Skin of body (tissue), 2 donors: ENCODE results near the gene PLA2G4E. TPM values are rescaled to one million over a fixed set of nuclear protein-coding genes. Genes with fewer than 3 reads are reported as not detected.
A peak's percentile ranks its signal among the peaks of the same experiment; 100 is the strongest.

Source experiments
- DNase-seq: peaks from one replicate; lab custom pipeline; 2025; lab: John Stamatoyannopoulos, UW
- total RNA-seq: library from RNA; depleted of rRNA; stranded (reverse); fragments of >200 nt; gene quantifications from one replicate; pipeline ENCODE4 v1.2.3, GENCODE V29; 2014

Gene PLA2G4E
- 33.8 TPM for total RNA-seq

DNA sequence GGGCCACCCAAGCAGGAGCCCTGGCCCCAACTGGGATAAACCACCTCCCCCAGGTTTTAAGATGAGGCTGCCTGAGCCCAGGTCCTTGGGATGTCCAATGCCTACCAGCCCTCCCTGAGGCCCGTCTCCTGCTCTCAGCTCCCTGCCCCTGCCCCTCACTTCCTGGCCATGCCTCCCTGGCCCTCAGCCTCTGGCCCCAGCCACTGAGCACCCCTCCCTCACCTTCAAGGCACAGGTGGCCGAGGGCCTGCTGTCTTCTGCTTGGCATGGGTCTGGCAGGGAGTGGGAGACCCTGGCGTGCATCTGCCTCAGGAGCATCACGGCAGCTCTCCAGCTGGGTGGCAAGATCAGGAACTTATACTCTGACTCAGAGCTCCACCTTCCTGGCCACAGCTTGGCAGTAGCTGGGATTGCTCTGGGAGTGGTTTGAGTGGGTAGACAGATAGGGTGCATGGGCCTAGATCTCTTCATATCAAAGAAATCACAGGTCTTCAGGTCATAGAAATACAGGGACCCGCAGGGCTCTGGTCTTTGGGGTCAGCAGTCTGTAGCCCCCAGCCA, at the start of gene PLA2G4E:
Gene PLA2G4E (minus strand): TSS at position 330 of the 561 bp plus-strand sequence. CDS start 12 bp downstream, at position 318.
- no peak for DNase-seq

- no peak for DNase-seq
Measured at GRCh38 chr15:42070279-42070975, 49.6 kb upstream of the PLA2G4E start.

GRCh38 chr15:42069496-42070278, 48.8 kb upstream of the PLA2G4E start:
- DNase-seq, result no peak

DNA sequence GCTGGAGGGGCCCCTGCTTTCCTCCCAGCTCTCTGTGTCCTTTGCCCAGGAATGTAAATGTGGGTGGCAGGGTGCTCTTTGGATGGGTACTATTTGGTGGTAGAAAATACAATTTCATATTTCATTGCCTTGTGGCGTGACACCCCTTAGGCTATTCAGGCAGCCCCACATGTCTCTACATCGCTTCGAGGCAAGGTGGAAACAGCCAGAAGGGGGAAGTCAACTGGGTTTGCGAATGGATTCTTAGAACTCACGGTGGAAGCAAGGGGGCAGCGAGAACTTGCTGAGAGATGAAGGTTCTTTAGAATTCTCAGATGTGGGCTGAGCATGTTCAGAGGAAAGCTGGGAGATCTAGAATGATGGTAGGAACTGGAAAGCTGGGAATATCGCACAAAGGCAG, 48.2 kb upstream of the PLA2G4E start:
- no peak for DNase-seq

DNA sequence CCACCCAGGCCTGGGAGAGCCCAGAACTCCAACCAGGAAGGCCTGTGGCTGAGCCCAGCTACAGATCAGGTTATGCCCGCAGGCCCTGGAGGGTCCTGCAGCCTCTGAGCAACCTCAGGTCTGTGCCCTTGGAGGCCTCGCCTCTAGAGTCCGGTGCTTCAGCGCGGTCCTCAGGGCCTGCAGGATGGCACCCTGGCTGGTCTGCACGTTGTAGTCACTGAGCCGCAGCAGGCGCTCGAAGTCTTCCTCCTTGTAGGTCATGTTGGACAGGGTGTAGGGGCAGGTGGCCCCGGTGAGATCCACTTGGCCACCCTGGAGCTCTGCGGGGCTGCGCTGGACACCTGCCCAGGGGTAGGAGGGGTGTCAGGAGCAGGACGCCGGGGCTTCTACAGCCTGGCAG, 47.8 kb upstream of the PLA2G4E start:
- DNase-seq, result no peak

GRCh38 chr15:42066764-42067415, 46.0 kb upstream of the PLA2G4E start:
- DNase-seq, result no peak

GRCh38 chr15:42065468-42065867, 44.6 kb upstream of the PLA2G4E start:
- DNase-seq, result no peak

GRCh38 chr15:42065033-42065432, 44.2 kb upstream of the PLA2G4E start:
- peak; percentile 11 for DNase-seq

GRCh38 chr15:42064271-42064670, 43.4 kb upstream of the PLA2G4E start:
- no peak for DNase-seq

- DNase-seq, result no peak
Measured at GRCh38 chr15:42063122-42063848, 42.4 kb upstream of the PLA2G4E start.

GRCh38 chr15:42062284-42062806, 41.5 kb upstream of the PLA2G4E start:
- DNase-seq, result no peak

GRCh38 chr15:42060797-42061196, 40.0 kb upstream of the PLA2G4E start:
- DNase-seq, result no peak

DNA sequence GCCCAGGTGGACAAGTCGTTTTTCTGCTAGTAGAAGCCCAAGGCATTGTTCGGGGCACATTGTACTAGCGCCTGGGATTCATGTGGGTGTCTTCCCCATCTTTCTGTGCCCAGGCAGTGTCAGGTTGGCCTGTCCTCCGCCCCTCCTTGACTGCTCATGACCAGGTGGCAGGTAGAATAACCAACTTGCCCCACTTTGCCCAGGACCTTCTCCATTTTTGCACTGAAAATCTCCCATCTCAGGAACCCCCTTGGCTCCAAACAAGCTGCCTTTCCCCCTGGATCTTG, 39.6 kb upstream of the PLA2G4E start:
- DNase-seq, result no peak

- peak; percentile 17 for DNase-seq
Measured at GRCh38 chr15:42059661-42060476, 39.0 kb upstream of the PLA2G4E start.

DNA sequence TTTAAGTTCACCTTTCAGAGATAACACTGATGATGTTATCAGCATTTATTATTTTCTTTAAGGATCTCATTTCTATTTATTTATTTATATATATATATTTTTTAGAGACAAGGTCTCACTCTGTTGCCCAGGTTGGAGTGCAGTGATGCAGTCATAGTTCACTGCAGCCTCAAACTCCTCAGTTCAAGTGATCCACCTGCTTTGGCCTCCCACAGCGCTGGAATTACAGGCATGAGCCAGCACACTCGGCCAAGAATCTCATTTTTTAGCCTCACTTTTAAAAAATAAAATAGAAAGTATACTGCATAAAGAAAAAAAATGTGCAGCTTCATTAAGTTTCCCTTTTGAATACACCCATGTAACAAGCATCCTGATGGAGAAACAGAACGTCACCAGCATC, 37.9 kb upstream of the PLA2G4E start:
- no peak for DNase-seq

DNA sequence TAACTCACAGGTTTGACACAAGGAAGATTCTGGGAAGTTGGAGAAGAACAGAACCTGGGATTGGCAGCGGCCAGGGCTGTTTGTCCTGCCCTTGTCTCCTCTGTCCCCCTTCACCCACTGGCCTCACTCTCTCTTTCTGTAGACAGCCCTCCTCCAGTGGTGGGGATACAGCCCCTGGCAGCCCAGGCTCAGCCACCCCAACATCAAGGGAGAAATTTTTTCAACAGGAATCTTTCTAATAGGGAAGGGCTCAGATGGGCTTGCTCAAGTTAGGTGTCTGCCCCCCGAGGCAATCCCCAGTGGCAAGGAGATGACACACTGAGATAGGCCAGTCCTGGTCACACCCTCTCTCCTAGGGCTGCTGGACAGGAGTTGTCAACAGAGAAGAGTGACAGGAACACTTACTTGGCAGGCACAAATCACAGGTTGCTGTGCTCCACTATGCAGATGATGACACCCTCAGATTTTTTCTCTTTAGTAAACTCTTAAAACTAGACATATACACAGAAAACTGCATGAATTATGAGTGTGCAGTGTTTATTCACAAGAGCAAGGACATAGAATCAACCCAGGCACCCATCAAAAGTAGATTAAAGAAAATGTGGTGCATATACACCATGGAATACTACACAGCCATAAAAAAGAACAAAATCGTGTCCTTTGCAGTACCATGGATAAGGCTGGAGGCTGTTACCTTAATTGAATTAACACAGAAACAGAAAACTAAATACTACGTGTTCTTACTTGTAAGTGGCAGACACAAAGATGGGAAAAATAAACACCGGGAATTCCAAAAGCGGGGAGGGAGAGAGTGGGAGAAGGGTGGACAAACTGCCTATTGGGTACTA, 37.2 kb upstream of the PLA2G4E start:
- DNase-seq, result no peak

DNA sequence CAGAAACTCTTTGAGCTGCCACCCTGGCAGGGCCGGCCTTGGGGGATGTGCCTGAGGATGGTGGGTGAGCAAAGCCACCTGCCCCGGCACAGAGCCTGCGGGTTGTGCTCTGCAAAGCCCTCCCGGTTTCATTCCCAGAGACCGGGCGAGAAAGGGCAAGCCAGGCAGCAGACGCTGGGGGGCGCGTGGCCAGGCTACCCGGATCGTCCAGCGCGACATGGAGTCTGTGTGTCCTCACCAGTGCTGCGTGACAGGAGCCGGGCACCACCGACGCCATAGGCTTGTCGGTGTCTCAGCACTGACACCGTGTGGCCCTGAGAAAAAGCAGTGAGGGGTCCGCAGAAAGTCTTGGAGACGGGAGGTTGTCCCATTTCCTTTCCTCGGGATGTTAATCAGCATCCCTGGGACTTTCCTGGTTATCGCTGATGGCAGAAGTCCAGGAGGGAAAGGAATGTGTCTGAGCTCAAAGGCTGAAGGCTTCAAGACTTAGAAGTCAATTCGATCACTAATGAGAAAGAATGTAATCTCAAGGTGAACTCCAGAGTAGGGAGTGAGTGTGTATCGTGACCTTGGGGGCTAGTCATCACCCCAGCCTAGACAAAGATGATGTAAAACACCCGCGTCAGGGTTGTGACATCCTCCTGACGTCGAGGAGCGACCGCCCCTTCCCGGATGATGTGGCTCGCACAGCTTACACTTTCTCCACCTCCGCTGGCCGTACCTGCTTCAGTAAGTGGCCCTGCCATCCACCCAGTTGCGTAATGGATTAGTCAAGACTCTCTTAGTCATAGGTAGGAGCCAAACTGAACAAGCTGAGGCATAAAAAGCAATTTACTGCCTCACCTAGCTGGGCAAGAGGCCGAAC, 36.3 kb upstream of the PLA2G4E start:
- peak; percentile 31 for DNase-seq

DNA sequence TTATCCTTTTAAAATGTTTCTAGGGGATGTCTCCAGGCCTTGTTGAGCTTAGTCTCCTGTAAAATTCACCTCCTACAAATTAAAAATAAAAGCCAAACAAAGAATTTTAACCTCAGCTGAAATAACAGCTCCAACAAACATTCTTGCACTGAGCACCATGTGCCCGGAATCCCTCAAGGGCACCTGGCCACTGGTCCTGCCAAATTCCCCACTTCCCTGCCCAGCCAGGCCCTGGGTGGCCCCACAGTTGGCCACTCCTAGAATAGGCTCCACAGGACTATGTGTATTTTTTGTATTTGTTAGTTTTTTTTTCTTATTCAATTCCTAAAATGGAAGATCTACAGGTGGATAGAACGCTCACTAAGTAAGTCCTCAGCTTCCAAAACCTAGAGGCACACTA, 33.1 kb upstream of the PLA2G4E start:
- DNase-seq, result no peak

GRCh38 chr15:42053010-42053409, 32.2 kb upstream of the PLA2G4E start:
- no peak for DNase-seq
